ENCODE results near the gene FLCN. TPM values are rescaled to one million over a fixed set of nuclear protein-coding genes. Genes with fewer than 3 reads are reported as not detected.
"Not testable (repeated sequence)": the region's sequence is repeated elsewhere in the genome, so short reads cannot be mapped to it uniquely, and the experiment has no call there.

FLCN gene, protein sequence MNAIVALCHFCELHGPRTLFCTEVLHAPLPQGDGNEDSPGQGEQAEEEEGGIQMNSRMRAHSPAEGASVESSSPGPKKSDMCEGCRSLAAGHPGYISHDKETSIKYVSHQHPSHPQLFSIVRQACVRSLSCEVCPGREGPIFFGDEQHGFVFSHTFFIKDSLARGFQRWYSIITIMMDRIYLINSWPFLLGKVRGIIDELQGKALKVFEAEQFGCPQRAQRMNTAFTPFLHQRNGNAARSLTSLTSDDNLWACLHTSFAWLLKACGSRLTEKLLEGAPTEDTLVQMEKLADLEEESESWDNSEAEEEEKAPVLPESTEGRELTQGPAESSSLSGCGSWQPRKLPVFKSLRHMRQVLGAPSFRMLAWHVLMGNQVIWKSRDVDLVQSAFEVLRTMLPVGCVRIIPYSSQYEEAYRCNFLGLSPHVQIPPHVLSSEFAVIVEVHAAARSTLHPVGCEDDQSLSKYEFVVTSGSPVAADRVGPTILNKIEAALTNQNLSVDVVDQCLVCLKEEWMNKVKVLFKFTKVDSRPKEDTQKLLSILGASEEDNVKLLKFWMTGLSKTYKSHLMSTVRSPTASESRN
- total RNA-seq = 51.6 and 75.0 TPM in 2 replicates

DNA sequence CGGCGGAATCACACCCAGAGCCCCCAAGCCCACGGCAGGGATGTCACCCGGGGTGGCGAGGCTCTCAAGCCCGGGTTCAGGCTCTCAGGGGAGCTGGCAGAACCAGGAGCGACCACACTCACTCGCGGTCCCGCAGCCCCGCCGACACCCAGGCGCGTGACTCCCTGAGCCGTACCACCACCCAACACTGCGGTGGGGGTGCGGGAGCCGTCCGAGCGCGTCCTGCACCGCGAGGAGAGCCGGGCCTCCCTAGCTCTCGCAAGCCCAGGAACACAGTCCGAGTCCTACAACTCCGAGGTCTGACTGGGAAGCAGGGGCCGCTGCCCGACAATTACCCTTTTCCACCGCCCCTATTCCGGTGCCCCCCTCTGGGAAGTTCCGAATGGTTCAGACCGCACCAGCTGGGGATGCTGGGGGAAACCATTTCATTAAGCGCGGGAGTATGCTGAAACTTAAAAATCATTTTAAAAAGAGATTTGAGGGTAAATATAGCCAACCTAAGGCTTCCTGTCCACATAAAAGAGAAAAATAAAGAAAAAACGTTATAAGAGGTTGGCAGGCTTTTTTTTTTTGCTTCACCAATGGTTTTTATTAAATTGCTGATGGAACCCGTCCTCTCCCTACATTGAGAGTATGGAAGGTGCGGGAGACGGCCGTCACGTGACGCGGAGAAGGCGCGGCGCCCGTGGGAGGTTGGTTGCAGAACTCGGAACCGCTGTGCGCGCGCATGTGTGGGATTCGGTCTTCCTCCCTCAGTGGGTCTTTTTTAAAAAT lies at the start of gene FLCN:
TSS of gene FLCN (minus strand) at position 143 of the 774 bp plus-strand sequence. CDS start 9,031 bp downstream, outside the sequence.
- peak; percentile 90 for DNase-seq

DNA sequence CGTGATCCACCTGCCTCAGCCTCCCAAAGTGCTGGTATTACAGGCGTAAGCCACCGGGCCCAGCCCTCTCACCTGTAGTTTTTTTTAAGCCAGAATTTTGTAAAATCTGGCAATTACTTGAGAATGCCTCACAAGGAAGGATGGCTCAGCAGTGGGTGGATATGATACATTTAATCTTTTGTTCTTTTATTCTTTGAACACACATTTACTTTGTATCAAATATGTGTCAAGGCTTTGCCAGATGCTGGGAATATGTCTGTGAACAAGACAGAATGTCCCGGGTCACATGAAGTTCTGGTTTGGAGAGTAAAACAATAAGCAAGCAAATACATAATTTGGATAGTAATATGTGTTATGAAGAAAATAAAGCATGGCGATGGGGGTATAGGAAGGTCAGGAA lies 49.0 kb upstream of the FLCN start:
- DNase-seq = no peak

DNA sequence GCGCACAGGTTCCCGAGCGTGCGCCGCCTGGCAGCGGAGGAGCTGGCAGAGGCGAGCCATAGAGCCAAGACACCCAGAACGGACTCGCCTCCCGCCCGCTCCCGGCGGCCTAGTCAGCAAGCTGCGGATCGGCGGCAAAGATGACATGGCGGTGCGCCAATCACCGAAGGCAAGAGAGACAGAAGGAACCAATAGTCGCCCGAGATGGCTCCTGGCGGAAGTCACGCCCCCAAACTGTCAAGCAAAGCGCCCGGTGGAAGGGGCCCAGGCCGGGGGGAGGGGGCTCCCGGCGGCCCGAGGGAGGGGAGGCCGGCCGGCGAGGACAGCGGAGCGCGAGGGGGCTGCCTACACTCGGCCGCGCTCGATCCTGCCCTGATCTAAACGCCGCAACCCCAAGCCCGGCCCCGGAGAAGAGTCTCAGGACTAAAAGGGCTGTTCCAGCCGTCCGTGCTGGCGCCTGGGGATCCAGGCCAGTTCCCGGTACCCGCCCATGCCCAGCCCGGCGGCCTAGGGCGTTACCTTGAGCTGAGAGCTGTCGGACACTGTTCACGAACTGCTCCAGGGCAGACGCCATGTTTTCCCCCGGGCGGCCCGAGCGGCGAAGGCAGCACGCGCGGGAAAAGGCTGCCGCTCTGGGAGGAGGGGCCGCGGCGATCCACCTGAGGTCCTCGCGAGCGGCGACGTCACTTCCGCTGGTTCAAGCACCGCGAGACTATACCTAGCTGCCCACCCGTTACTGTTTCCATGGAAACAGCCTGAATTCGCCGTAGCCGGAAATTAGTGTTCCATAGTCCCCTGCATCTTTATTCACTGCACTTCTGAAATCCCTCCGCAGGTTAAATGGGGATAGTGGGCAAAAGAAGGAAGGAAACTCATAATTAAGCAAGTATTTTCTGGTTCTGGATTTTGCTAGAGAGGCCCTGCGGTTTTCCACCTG lies 43.9 kb upstream of the FLCN start, which contains the start of gene COPS3:
TSS of gene COPS3 (minus strand) at position 634 of the 937 bp plus-strand sequence. CDS start at position 574, 60 bp downstream.
- DNase-seq = peak; percentile 98

DNA sequence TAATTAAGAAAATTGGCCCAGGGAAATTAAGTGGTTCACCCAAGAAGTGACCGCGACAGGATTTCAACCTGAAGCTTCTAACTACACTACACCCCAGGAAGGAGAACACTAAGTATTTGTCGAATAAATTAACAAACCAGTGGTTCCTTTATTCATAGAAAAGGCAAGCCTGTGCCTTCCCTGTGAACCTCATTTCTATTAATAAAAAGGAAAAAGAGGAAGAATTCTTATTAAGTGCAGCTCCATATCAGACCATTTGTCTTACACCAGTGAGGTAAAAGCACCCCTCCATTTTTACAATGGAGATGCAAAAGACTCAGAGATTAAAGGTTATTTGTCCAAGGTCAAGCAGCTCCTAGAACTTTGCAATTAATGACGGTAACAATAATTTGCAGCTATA lies 42.3 kb upstream of the FLCN start:
- no peak for DNase-seq

DNA sequence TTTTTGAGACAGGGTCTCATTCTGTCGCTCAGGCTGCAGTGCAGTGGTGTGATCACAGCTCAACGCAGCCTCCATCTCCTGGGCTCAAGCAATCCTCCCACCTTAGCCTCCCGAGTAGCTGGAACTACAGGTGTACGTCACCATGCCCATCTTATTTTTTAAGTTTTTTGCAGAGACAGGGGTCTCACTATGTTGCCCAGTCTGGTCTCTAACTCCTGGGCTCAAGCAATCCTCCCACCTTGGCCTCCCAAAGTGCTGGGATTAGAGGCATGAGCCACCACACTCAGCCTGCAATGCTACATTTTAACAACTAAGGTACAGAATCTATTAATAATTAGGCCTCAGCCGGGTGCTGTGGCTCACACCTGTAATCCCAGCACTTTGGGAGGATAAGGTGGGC lies 40.5 kb upstream of the FLCN start:
- DNase-seq = not testable (repeated sequence)

DNA sequence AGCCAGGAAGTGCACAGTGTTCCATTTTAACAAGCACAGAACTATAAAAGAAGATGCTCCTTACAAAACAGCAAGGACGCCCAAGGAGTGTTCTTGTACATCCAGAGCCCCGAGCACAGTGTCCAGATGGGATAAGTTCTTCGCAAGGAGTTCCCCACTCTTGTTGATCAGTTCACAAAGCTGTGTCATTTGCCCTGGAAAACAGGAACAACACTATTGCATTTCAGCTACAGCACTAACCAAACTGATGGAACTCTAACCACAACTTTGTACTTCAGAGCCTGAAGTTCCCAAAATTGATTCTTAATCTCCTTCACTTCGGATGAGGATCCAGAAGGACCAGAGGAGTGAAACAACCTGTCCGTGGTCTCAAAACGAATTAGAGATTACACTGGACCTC lies 39.0 kb upstream of the FLCN start:
- DNase-seq = no peak

DNA sequence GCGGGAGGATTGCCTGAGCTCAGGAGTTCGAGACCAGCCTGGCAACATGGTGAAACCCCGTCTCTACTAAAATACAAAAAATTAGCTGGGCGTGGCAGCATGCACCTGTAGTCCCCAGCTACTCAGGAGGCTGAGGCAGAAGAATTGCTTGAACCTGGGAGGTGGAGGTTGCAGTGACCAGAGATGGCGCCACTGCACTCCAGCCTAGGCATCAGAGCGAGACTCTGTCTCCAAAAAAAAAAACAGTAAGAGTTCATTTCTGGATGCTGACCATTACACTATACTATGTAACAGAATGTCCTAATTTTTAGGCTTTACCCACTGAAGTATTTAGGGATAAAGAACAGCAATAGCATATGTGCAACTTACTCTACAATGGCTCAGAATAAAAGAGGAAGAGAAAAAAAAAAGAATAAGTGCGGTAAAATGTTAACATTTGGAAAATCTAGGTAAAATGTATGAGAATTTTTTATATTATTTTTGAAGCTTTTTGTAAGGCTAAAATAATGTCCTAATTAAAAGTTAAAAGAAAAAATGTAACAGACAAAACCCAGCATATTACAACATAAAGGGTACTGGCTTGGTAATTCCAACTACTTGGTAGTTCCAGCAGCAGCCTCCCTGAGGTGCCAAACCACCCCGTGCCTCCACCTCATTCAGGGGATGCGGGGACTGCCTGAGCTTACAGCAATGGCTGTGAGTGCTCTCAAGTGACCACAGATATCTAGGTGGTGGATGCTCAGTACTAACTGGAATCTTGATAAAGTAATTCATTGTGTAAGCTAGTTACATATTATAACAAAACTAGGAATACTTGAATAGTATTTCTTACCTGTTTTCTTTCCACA lies 33.2 kb upstream of the FLCN start:
- DNase-seq = peak; percentile 24

DNA sequence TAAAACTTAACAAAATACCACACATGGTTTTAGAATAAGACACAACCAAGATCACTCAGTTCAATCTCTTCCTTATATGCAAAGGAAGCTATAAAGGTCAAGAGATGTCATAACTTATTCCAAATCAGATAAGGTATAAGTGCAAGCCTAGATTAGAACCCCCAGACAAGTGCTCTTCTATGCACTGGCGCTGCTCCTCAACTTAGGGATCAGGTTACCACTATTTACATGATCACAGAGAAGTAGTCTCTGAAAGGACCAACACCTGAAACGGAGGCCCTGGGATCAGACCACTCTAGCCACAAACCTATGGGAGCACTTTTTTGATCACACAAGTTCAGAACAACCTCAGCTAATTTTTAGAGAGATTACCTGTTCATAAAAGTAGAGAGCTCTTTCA lies 27.5 kb upstream of the FLCN start:
- no peak for DNase-seq

DNA sequence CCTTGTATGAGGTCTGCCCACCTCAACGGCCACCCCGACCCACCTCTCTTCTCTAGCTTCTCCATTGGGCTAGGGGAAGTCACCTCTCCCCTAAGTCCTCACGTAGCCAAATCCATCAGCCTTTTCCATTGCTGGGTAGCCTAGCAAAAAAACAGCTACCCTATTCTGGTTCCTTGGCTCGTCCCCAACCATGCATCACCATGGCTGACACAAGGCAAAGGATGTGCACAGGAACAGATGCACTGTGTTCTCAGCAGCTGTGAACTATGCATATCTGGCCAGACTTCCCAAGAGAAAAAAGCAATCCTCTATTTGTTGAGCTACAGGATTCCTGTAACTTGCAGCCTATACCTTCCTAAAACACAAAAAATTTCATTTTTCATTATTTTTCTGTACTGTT lies 22.0 kb upstream of the FLCN start:
- no peak for DNase-seq

DNA sequence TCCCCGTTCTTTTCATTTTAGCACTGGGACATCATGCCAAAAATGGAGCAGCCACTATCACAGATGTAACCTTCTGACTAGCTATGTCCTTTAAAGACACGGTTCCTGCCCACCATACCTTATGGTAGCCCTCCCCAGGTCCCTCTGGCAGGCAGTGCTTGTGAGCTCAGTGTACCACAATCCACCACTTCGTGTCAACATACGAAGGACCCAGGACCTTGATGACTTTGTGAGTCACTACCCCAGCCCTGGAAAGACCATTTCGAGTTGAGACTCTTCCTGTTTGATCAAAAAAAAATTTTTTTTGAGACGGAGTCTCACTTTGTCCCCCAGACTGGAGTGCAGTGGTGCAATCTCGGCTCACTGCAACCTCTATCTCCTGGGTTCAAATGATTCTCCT lies 21.0 kb upstream of the FLCN start:
- no peak for DNase-seq

DNA sequence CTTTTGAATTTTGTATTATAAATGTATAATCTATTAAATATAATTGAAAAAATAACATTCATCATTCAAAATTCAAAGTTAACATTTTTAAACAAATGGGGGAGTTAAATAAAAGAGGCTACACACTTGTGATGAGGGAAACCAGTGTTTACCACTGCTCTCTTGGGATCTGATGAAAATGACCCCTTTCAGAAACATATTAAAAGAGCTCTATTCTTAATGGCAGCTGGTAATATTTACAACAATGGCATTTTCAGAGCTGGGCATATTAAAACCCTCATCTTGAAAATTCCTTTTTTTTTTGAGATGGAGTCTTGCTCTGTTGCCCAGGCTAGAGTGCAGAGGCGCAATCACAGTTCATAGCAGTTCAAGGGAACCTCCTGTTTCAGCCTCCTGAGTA lies 19.3 kb upstream of the FLCN start:
- no peak for DNase-seq

DNA sequence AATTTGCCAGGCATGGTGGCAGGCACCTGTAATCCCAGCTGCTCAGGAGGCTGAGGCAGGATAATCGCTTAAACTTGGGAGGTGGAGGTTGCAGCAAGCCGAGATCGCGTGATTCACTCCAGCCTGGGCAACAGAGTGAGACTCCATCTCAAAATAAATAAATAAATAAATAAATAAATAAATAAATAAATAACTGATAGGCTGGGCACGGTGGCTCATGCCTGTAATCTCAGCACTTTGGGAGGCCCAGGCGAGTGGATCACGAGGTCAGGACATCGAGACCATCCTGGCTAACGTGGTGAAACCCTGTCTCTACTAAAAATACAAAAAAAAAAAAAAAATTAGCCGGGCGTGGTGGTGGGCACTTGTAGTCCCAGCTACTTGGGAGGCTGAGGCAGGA lies 18.7 kb upstream of the FLCN start:
- DNase-seq = not testable (repeated sequence)

DNA sequence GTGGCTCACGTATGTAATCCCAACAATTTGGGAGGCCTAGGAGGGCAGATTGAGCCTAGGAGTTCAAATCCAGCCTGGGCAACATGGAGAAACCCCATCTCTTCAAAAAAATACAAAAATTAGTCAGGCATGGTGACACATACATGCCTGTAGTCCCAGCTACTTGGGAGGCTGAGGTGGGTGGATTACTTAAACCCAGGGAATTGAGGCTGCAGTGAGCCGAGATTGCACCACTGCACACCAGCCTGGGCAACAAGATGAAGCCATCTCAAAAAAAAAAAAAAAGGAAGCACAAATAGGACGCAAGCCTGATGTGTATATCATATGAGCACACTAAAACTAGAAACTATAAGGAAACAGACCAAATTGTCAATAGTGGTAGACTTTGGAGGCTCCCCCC lies 17.1 kb upstream of the FLCN start:
- no peak for DNase-seq

DNA sequence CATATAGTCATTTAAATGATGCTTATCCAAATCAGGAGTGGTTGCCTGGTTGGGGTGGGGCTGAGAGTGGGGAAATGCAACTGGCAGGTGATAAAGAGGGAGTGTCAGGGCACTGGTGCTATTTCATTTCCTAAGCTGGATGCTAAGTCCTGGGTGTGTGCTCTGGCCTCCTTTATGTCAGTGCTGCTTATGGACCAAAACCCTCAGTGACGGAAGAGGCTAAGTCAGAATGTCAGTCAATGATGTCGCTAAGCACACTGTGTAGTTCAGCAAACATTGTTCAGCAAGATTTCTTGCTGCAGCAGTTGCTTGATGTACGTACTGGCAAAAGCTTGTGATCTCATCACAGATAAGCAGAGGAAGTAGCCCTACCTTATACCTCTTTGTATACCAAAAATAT lies 16.4 kb upstream of the FLCN start:
- no peak for DNase-seq

DNA sequence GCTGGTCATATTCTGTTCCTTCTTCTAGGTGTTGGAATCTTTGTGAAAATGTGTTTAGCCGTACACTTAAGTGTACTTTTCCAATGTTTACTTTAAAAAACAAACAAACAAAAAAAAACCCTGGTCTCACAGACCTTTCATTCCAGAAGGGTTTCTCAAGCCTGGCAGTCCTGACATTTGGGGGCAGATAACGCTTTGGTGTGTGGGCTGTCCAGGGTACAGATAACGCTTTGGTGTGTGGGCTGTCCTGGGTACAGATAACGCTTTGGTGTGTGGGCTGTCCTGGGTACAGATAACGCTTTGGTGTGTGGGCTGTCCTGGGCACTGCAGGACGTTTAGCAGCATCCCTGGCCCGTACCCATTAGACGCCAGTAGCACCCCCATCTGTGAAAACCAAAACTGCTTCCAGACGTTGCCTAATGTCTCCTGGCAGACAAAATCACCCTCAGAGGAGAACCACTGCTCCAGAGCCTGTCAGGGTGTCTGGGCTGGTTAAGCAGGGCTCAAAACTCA lies 15.2 kb upstream of the FLCN start:
- DNase-seq = no peak

DNA sequence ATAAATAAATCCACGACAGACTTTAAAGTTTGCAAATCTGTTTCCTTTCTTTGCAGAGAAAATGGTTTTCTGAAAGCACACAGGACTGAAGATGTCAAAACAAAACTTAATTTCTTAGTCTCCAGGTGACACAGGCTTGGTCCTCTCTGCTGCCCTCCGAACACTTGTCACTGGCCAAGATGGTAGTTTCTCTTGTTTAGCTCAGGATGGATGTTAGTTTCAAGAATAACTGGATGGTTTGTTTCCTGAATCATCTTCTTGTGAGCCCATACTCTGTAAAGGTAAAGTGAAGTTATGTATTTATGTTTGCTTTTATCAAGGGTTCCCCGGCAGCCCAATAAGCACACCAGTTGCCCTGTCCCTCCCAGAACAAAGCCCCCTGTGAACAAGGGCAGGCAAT lies 9.9 kb upstream of the FLCN start:
- DNase-seq = no peak

DNA sequence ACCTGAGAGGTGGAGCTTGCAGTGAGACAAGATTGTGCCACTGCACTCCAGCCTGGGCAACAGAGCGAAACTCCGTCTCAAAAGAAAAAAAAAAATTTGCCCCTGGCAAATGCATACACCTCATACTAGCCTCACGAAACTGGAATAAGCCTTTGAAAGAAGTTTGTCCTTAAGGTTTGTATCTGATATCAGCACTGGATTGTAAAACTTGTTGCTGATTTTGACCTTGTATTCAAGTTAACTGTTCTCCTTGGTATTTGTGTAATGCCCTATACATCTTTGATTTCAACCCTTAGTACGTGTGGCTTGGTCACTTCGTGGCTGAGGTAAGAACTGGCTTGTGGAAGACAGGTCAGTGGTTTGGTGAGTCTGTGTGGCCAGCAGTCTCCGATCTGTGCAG lies 6.2 kb upstream of the FLCN start:
- no peak for DNase-seq

DNA sequence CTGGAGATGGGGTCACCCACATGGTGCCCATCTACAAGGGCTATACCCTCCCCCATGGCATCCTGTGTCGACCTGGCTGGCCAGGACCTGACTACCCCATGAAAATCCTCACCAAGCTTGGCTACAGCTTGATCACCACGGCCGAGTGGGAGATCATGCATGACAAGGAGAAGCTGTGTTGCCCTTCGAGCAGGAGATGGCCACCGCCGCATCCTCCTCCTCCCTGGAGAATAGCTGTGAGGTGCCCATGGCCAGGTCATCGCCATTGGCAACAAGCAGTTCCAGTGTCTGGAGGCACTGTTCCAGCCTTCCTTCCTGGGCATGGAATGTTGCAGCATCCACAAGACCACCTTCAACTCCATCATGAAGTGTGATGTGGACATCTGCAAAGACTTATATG lies 5.3 kb upstream of the FLCN start:
- no peak for DNase-seq

DNA sequence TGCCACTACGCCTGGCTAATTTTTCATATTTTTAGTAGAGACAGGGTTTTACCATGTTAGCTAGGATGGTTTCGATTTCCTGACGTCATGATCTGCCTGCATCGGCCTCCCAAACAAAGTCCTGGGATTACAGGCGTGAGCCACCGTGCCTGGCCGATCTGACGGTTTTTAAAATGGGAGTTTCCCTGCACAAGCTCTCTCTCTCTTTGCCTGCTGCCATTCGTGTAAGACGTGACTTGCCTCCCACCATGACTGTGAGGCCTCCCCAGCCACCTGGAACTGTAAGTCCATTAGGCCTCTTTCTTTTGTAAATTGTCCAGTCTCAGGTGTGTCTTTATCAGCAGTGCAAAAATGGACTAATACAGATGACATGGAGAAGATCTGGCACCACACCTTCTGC lies 4.7 kb upstream of the FLCN start:
- DNase-seq = no peak

DNA sequence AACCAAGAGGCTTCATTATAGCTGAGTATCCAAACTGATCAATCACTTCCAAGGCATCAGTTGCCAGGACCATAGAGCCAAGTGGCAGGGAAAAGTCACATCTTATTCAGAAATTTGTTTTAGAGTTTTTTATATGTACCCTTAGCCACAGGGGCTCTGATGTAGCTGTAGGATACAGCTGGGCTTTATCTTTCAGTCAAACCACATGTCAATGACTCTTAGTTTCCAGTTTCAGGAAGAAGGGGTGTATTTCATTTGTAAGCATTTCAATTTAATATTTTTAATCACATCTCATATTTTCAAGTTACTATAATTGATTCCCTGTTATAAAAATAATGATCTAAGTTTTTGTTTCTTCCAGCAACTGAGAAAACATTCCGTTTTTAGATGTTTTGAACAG lies 2.9 kb upstream of the FLCN start:
- DNase-seq = no peak

All from dermis blood vessel endothelial cell (primary cell).